Measurements from ENCODE around the gene SH2D1B. TPM values are rescaled to one million over a fixed set of nuclear protein-coding genes. Genes with fewer than 3 reads are reported as not detected.

Gene SH2D1B
- total and polyA plus RNA-seq, 2 donors (not counting 3 experiments of a cell fraction or from before 2014, with no cell fraction given) = not detected

DNA sequence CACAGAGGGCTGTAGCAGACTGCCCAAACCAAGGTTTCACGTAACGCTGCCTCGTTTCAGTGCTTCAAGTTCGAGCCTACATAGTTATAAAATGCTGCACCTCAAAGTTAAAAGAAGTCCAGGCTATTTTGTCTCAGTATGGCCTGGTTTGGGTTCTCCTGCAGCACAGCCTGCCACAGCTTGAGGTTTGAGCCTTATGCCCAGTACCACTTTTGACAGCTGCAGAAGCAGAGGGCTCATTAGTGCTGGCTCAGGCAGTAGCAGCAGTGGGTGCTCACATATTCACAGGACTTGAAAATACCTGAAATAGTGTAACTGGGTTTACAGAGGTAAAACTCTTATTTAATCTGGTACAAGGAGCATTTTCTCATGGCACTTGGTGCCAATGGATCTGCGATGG is 50.6 kb downstream of the SH2D1B start:
- Histone ChIP-seq H3K27ac (ENCODE audit: insufficient read depth, low read depth, low read length) (no peak overlapping the region), H3K27me3 (ENCODE audit: control insufficient read depth in 2 of 2, insufficient read depth in 2 of 2, low read length in 2 of 2) (no peaks in the 10 kb centered on the region), H3K4me2 (ENCODE audit: insufficient read depth, low read length) (no peak overlapping the region), H3K9ac (replicated peaks; ENCODE audit: extremely low read depth, insufficient read depth, low read length) (no peak overlapping the region), H3K4me3 (replicated peaks in 1 of 3; ENCODE audit: insufficient read depth in 1 of 3, low read depth in 1 of 3, low read length in 3 of 3) (no peak overlapping the region), H2AFZ (ENCODE audit: low read depth, low read length) (no peak overlapping the region), H3K9me1 (replicated peaks; ENCODE audit: control insufficient read depth, extremely low read depth, insufficient read depth, low read length) (no peaks in the 10 kb centered on the region), H3K79me2 (ENCODE audit: control insufficient read depth, insufficient read depth, low read length) (no peaks in the 10 kb centered on the region), H3K4me1 (ENCODE audit: control insufficient read depth, extremely low read depth, insufficient read depth, low read length) (no peaks in the 10 kb centered on the region), H3K36me3 (ENCODE audit: control insufficient read depth in 2 of 2, extremely low read depth in 1 of 2, insufficient read depth in 2 of 2, low read length in 2 of 2) (peaks cover 0 to 4% of the 10 kb centered on the region in 2 experiments), H4K20me1 (replicated peaks; ENCODE audit: control insufficient read depth, extremely low read depth, insufficient read depth, low read length) (no peaks in the 10 kb centered on the region), H3K9me3 (replicated peaks; ENCODE audit: control insufficient read depth, insufficient read depth, low read length) (no peaks in the 10 kb centered on the region)
- BruUV-seq (replicated peaks) = no TSS peak
- CTCF ChIA-PET = no interaction called here
- POLR2A ChIA-PET = no interaction called here
- DNase-seq (ENCODE audit: low read depth, low spot score) (no peak), FAIRE-seq (no peak)
- dilution Hi-C loops (cut with MboI; ENCODE audit: extremely low pct_ligation_motif_present, low sequenced_read_pairs) = no loop called here
- intact Hi-C loops (cut with micrococcal nuclease) = no loop called here
- TF ChIP-seq EZH2 (IDR thresholded peaks at IDR 0.05; ENCODE audit: borderline replicate concordance, low read depth, low read length, severe bottlenecking) = no peak
- TF ChIP-seq MYC (IDR thresholded peaks at IDR 0.05; ENCODE audit: low read depth, low read length) = no peak
- no peak for TF ChIP-seq JUN (IDR thresholded peaks at IDR 0.05; ENCODE audit: borderline replicate concordance, insufficient read depth, insufficient read length, low read depth)
- TF ChIP-seq, protein P1, sequence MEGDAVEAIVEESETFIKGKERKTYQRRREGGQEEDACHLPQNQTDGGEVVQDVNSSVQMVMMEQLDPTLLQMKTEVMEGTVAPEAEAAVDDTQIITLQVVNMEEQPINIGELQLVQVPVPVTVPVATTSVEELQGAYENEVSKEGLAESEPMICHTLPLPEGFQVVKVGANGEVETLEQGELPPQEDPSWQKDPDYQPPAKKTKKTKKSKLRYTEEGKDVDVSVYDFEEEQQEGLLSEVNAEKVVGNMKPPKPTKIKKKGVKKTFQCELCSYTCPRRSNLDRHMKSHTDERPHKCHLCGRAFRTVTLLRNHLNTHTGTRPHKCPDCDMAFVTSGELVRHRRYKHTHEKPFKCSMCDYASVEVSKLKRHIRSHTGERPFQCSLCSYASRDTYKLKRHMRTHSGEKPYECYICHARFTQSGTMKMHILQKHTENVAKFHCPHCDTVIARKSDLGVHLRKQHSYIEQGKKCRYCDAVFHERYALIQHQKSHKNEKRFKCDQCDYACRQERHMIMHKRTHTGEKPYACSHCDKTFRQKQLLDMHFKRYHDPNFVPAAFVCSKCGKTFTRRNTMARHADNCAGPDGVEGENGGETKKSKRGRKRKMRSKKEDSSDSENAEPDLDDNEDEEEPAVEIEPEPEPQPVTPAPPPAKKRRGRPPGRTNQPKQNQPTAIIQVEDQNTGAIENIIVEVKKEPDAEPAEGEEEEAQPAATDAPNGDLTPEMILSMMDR (IDR thresholded peaks at IDR 0.05; ENCODE audit: extremely low read depth in 1 of 2, insufficient read depth in 1 of 2, low read depth in 1 of 2, low read length in 2 of 2) = no peak
- TF ChIP-seq POLR2A (IDR thresholded peaks at IDR 0.05; ENCODE audit: low read depth, low read length) = no peak
- TF ChIP-seq GATA2 (IDR thresholded peaks at IDR 0.05; ENCODE audit: insufficient read depth, insufficient read length, low read depth, low read length) = no peak
- no peak for TF ChIP-seq FOS (IDR thresholded peaks at IDR 0.05; ENCODE audit: borderline replicate concordance, insufficient read depth, low read length)
- TF ChIP-seq POLR2AphosphoS5 (IDR thresholded peaks at IDR 0.05; ENCODE audit: insufficient read depth, low read depth, low read length) = no peak
- TF ChIP-seq, protein P2, sequence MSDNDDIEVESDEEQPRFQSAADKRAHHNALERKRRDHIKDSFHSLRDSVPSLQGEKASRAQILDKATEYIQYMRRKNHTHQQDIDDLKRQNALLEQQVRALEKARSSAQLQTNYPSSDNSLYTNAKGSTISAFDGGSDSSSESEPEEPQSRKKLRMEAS (IDR thresholded peaks at IDR 0.05; ENCODE audit: insufficient read depth, insufficient read length) = no peak
